ENCODE results near the gene CALCR.

Gene CALCR

DNA sequence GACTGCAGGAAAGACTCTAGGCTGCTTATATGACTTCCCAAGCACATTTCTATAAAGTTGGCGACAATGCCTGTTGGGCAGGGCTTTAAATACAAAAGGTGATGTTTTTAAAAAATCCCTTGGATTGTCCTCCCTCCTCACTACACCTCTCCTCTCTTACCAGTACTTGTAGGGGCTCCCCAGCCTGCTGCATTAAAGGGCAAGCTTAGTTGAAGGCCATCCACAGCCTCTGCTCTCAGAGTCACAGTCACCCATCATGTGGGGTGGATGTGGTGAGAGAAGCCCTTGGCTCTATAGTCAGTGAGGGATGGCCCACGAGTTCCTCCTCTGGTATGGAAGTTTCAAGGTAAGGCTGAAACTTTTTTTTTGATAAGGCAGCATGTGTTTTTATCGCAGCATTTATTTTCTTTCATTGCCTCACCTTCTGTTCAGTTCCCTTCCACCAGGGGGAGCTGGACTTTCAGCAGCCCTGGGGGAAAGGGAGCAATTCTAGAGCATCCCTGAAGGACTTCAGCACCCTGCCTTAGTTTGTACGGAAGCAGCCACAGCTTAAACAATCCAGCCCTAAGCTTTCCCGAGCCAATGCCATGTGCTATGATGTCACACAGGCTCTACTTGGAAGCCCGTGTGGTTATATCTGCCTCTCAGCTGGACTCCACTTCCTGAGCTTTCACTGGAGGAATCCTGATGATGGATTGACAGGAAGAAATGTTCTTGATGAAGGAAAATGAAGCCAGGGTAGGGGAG lies 131.9 kb downstream of the CALCR start:
- DNase-seq = peak; percentile 17

- no peak for DNase-seq
These were observed 138.7 kb downstream of the CALCR start for GRCh38 chr7:93435791-93436190.

DNA sequence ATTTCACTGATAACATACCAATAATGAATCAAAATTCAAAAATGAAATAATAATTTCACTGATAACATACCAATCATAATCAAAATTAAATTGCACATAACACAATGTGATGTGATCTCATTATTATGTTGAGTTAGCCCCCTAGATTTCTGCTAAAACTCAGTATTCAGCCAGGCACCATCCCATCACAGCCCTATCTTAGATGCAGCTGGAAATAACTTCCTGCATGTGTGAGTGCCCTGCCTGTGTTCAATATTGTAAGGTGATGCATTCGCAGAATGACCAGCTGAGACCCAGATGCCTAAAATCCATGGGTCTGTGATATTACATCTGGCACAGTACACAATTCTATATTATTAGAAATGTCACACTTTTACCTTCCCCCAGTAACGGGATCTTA lies 142.4 kb downstream of the CALCR start:
- DNase-seq = no peak

DNA sequence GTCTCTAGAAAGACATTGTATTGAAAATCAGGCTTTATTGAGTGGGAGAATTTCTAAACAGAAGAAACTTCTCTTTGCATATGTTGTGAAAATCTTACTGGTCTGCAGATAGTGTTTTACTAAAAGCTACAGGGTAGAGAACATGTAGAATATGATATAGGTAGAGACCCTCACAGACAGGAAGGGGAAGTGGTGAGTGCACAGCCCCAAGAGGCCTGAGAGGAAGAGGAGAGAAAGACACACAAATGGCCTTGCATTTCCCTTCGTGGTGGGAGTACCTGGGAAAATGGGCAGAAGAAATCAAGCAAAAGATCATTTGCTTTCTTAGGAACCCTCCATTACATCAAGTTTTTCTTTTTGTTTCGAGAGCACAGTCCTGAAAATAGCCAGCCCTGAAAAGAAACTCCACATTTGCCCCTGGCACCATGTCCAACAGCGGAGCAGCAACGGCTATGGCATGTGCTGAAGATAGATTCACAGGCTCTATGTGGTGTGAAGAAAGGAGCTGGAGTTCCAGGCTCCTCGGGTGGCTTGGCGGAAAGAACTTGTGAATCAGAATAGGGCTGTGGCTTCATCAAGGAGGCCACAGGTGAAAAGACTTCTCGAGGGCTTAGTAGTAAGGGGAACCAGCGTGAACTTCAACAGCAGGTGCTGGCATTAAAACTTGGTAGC lies 143.5 kb downstream of the CALCR start:
- no peak for DNase-seq

DNA sequence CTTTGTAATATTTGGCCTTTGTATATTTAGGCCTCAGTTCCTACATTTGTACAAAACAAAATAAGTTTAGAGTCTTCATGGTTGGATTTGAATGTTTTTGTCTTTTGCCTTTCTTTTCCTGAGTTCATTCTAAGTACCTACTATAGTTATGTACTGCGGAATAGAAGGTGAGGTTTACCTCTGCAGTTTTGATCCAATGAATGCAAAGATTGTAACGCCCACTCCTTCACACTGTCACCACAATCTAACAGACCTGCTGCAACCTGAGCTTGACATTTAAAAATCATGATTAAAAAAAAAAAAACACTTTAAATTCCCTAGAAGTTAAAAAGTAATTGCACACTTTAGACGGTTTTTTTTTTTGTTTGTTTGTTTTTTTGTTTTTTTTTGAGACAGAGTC lies 145.0 kb downstream of the CALCR start:
- DNase-seq = no peak

GRCh38 chr7:93427107-93427506 lies 147.4 kb downstream of the CALCR start:
- DNase-seq = no peak

DNA sequence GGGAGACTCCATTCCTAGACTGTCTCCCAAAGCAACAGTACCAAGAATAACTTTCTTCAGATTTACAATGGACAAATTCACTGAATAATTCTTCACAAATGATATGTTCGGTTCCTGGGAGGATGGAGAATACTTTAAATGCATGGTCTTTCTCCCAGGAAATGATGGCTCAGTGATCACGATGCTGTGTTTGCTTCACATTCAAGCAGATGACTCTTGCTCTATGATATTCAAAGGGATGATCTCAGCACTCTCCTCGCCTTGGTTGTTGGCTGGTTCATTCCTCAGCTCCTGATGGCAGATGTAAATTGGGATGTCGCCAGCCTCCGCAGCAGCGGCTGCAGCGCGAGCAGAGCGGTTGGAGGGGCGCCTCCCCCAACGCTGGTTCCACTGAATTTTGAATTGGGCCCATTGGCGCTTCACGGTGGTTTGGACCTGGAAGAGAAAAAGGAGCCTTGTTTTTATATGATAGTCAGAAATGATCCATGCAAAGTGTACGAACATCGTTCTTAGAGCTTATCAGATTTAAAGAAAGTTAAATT lies 148.3 kb downstream of the CALCR start:
- DNase-seq = no peak

- DNase-seq = no peak
These were observed 159.9 kb downstream of the CALCR start for GRCh38 chr7:93414574-93414973.

- DNase-seq = no peak
These were observed 165.2 kb downstream of the CALCR start for GRCh38 chr7:93409324-93409723.

DNA sequence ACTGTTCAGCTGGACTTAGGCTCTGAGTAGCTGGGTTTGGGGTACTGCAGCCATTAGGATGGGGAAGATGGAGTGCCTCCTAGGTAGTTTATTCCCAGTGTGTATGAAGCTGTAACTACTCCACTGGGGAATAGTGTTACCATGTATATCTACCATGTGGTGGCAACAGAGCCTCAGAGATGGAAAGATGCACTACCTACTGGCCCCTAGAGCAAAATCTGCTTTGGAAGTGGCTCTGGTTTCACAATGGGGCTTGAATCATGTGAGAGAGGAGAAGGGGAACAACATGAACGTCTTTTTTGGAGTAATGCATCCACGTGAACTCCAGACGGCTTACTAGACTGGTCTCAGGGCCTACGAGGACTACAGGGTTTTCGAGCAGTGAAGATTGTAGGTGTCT lies 167.3 kb downstream of the CALCR start:
- no peak for DNase-seq

GRCh38 chr7:93402944-93403343 lies 171.6 kb downstream of the CALCR start:
- peak; percentile 2 for DNase-seq

DNA sequence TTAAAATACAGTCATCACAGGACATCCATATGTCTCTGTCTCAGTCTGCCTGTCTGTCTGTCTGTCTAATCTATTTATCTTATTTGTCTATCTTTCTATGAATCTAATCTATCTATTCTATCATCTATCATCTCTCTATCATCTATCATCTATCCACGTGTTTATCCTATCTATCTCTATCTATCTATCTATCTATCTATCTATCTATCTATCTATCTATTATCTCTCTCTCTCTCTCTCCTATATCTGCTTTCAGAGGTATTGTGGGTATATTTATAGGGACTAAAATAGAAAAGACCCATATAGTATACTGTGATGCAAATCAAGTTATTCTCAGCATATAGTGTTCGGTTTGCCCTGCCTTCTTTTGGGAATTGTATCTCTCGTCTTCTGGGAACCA lies 174.9 kb downstream of the CALCR start:
- no peak for DNase-seq

DNA sequence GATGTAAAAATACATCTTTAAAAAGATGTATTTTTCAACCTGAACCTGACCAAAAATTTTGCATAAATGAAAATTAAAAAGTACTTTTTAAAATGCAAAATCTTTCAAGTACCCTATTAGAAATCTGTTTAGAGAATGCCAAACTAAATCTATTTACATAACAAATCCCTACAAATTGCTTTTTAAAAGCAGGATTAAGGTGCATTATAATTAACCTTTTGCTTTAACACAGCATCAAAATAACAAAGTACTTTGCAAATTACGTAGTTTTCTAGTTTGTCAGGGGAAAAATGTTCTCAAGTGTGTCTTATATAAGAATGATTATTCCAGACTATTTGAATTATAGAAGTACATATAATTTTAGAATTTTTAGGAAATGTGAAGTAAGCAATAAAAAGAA lies 181.5 kb downstream of the CALCR start:
- no peak for DNase-seq

GRCh38 chr7:93390660-93391059 lies 183.9 kb downstream of the CALCR start:
- no peak for DNase-seq

DNA sequence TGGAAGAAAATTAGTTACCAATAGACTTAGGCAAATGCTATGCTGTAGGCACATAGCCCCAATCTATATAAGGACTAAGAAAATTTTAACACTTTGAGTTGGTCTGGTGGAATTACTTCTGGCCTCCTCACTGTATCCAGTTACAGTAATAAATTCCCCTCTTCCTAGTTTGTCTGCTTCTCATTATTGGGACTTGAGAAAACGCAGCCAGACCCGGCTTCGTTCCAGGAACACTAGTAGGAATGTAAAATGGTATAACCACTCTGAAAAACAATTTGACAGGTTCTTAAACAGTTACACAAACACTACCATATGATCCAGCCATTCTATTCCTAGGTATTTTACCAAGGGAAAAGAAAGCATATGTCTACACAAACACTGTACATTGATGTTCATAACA lies 192.2 kb downstream of the CALCR start:
- peak; percentile 62 for DNase-seq

- DNase-seq = no peak
These were observed 196.3 kb downstream of the CALCR start for GRCh38 chr7:93378131-93378760.

DNA sequence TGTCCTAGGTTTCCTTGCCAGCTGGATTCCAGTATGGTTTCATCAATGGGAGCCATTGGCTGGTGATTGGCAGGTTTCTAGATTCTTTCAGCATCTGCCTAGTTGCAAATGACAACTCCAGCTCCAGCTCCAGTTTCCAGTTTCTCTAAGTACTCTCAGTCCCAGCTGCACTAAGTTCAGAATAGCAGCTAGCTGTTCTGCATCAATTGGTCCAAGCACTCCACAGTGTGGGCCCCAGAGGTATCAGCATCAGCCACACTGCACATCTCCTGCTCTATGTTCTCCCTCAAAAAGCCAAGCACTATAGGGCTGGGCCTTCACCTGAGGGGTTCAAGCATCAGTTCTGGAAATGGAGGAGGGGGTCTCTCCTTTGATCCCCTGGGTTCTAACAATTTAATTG lies 198.9 kb downstream of the CALCR start:
- DNase-seq = no peak

All from fibroblast of skin of abdomen (primary cell).